ENCODE results near the gene ESPNL.
"Not testable (repeated sequence)": the region's sequence is repeated elsewhere in the genome, so short reads cannot be mapped to it uniquely, and the experiment has no call there.

Gene ESPNL

GRCh38 chr2:238167761-238168160, 67.6 kb downstream of the ESPNL start:
- in situ Hi-C loops (cut with MboI; ENCODE audit: low sequenced_read_pairs): no loop called here

GRCh38 chr2:238168196-238169047, 68.3 kb downstream of the ESPNL start:
- in situ Hi-C loops (cut with MboI; ENCODE audit: low sequenced_read_pairs): no loop called here

- in situ Hi-C loops (cut with MboI; ENCODE audit: low sequenced_read_pairs): no loop called here
Observed at GRCh38 chr2:238169048-238169707, 69.0 kb downstream of the ESPNL start.

GRCh38 chr2:238169708-238170251, 69.6 kb downstream of the ESPNL start:
- in situ Hi-C loops (cut with MboI; ENCODE audit: low sequenced_read_pairs): no loop called here

- in situ Hi-C loops (cut with MboI; ENCODE audit: low sequenced_read_pairs): no loop called here
Observed at GRCh38 chr2:238170386-238171071, 70.4 kb downstream of the ESPNL start.

GRCh38 chr2:238171072-238171431, 70.9 kb downstream of the ESPNL start:
- in situ Hi-C loops (cut with MboI; ENCODE audit: low sequenced_read_pairs): not testable (repeated sequence)

GRCh38 chr2:238171575-238172187, 71.5 kb downstream of the ESPNL start:
- in situ Hi-C loops (cut with MboI; ENCODE audit: low sequenced_read_pairs): no loop called here

GRCh38 chr2:238172439-238172838, 72.3 kb downstream of the ESPNL start:
- in situ Hi-C loops (cut with MboI; ENCODE audit: low sequenced_read_pairs): no loop called here

GRCh38 chr2:238173692-238174091, 73.6 kb downstream of the ESPNL start:
- in situ Hi-C loops (cut with MboI; ENCODE audit: low sequenced_read_pairs): no loop called here

- in situ Hi-C loops (cut with MboI; ENCODE audit: low sequenced_read_pairs): no loop called here
Observed at GRCh38 chr2:238174291-238174690, 74.2 kb downstream of the ESPNL start.

- in situ Hi-C loops (cut with MboI; ENCODE audit: low sequenced_read_pairs): no loop called here
Observed at GRCh38 chr2:238174701-238175100, 74.6 kb downstream of the ESPNL start.

GRCh38 chr2:238176613-238177012, 76.5 kb downstream of the ESPNL start:
- in situ Hi-C loops (cut with MboI; ENCODE audit: low sequenced_read_pairs): no loop called here

GRCh38 chr2:238180554-238180953, 80.4 kb downstream of the ESPNL start:
- in situ Hi-C loops (cut with MboI; ENCODE audit: low sequenced_read_pairs): no loop called here

GRCh38 chr2:238182362-238182761, 82.2 kb downstream of the ESPNL start:
- in situ Hi-C loops (cut with MboI; ENCODE audit: low sequenced_read_pairs): no loop called here

Measured in HL-60/S4 treated with phorbol 12-myristate 13-acetate at 8.2 ng/mL for 4 days and 3 days (cell line).